OCI-LY3 (cell line): ENCODE measurements around the gene CRTC3.

ENCODE experiments used
- EZH2phosphoT487 ChIP-seq: fragments of 200-600 bp; shearing (Covaris generic); IDR thresholded peaks from 2 replicates; pipeline ENCODE4 v1.6.1; 2018; ENCODE audit warnings: antibody characterized with exemption, mixed run types, low read depth
- TF ChIP-seq, protein P1 (sequence below): fragments of 200-600, 300-600 bp; sonication (generic); IDR thresholded peaks from 2 replicates; pipeline ENCODE4 v1.5.1; 2014; ENCODE audit warnings: antibody characterized with exemption, low read length, low read depth

DNA sequence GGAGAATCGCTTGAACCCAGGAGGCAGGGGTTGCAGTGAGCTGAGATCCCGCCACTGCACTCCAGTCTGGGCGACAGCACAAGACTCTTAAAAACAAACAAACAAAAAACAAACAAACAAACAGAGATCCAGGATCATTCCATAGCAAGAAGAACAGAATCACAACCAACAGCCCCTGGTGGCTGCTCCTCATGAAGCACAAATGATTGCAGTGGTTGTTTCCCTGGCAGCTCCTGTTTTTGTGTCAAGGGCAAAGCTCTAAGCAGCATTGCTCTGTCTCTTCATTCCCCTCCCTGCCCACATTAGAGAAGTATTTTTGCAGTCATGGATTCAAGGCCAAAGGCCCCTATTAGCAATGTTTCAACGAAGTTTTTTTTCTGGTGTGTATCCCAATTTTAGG, 161.6 kb downstream of the CRTC3 start:
- TF ChIP-seq, protein P1, sequence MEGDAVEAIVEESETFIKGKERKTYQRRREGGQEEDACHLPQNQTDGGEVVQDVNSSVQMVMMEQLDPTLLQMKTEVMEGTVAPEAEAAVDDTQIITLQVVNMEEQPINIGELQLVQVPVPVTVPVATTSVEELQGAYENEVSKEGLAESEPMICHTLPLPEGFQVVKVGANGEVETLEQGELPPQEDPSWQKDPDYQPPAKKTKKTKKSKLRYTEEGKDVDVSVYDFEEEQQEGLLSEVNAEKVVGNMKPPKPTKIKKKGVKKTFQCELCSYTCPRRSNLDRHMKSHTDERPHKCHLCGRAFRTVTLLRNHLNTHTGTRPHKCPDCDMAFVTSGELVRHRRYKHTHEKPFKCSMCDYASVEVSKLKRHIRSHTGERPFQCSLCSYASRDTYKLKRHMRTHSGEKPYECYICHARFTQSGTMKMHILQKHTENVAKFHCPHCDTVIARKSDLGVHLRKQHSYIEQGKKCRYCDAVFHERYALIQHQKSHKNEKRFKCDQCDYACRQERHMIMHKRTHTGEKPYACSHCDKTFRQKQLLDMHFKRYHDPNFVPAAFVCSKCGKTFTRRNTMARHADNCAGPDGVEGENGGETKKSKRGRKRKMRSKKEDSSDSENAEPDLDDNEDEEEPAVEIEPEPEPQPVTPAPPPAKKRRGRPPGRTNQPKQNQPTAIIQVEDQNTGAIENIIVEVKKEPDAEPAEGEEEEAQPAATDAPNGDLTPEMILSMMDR = no peak
- no peak for TF ChIP-seq EZH2phosphoT487
